B cell (primary cell): ENCODE results near the gene ZMAT5. TPM values are rescaled to one million over a fixed set of nuclear protein-coding genes. Genes with fewer than 3 reads are reported as not detected.

ENCODE experiments used
- ATAC-seq: fragments of 200-7000 bp; cut with Tn5 transposase; one replicate; pipeline ENCODE4 v1.10.0; 2021; ENCODE audit warnings: low read depth, mild to moderate bottlenecking, moderate number of reproducible peaks, moderate library complexity
- CTCF ChIA-PET: fragments of 350-600 bp; sonication (Branson Sonifier 250); formaldehyde crosslinking; loops from one replicate; lab custom pipeline; 2021; ENCODE audit warnings: antibody characterized with exemption, inconsistent platforms; lab: Charles Lee
- POLR2A ChIA-PET: fragments of 350-600 bp; sonication (Branson Sonifier 250); formaldehyde crosslinking; loops from one replicate; lab custom pipeline; 2021; ENCODE audit warnings: antibody characterized with exemption; lab: Charles Lee
- DNase-seq: peaks from one replicate; pipeline ENCODE4 v3.0.0; 2013
- H2AFZ ChIP-seq: 2 replicates; pipeline ENCODE4 v1.6.1; 2012; ENCODE audit warnings: mild to moderate bottlenecking, low read depth, low read length; ENCODE audit not compliant: insufficient read depth, poor library complexity, severe bottlenecking
- H3K27ac ChIP-seq, 2 donors: 1 replicate in 1 of 2; 2 replicates in 1 of 2; pipeline ENCODE4 v1.5.1; 2012 to 2013; ENCODE audit warnings: low read length in 2 of 2, mild to moderate bottlenecking in 2 of 2, moderate library complexity in 1 of 2
- H3K27me3 ChIP-seq, 4 experiments: fragments of 200-600 bp in 1 of 4; sonication (generic) in 1 of 4; replicated peaks in 1 of 4; 1 replicate in 2 of 4; 2 replicates in 2 of 4; pipeline versions ENCODE4 v1.6.1 to v1.7.0; 2013 to 2016; ENCODE audit warnings: low read length in 3 of 4, mild to moderate bottlenecking in 2 of 4, mixed read lengths in 1 of 4, moderate library complexity in 1 of 4; ENCODE audit not compliant: insufficient read depth in 4 of 4, control insufficient read depth in 3 of 4; ENCODE audit errors: control extremely low read depth in 1 of 4
- H3K36me3 ChIP-seq, 2 experiments: replicated peaks in 1 of 2; 1 replicate in 1 of 2; 2 replicates in 1 of 2; pipeline versions ENCODE4 v1.6.1 to v1.7.1; 2013; ENCODE audit warnings: low read length in 1 of 2; ENCODE audit not compliant: insufficient read depth in 2 of 2, control insufficient read depth in 1 of 2; ENCODE audit errors: control extremely low read depth in 1 of 2, extremely low read depth in 1 of 2
- H3K4me1 ChIP-seq, 2 donors: fragments of 200-600 bp in 1 of 2; sonication (generic) in 1 of 2; 1 replicate in 1 of 2; 2 replicates in 1 of 2; pipeline versions ENCODE4 v1.5.1 to v1.6.1; 2013 to 2017; ENCODE audit warnings: low read length in 2 of 2; ENCODE audit not compliant: control insufficient read depth in 2 of 2, insufficient read depth in 2 of 2
- H3K4me2 ChIP-seq: replicated peaks from 2 replicates; pipeline ENCODE3; 2012; ENCODE audit warnings: mild to moderate bottlenecking, low read depth, low read length; ENCODE audit not compliant: poor library complexity, severe bottlenecking
- H3K4me3 ChIP-seq, 5 experiments: fragments of 200-600 bp in 1 of 5; sonication (generic) in 1 of 5; 1 replicate in 3 of 5; 2 replicates in 2 of 5; pipeline versions ENCODE4 v1.5.1 to v1.7.0; 2011 to 2016; ENCODE audit warnings: low read length in 4 of 5, mild to moderate bottlenecking in 4 of 5, low read depth in 2 of 5, control low read depth in 1 of 5, moderate library complexity in 1 of 5; ENCODE audit not compliant: insufficient read depth in 1 of 5; ENCODE audit errors: control extremely low read depth in 1 of 5, extremely low read depth in 1 of 5
- H3K79me2 ChIP-seq: fragments of 200-600 bp; sonication (generic); one replicate; pipeline ENCODE4 v1.6.0; 2016; ENCODE audit warnings: low read length; ENCODE audit not compliant: control insufficient read depth, insufficient read depth
- H3K9ac ChIP-seq: fragments of 200-600 bp; sonication (generic); 2 replicates; pipeline ENCODE4 v1.6.1; 2017; ENCODE audit warnings: mild to moderate bottlenecking, low read length, moderate library complexity
- H3K9me3 ChIP-seq, 3 donors: one replicate each; pipeline versions ENCODE4 v1.6.1 to v1.7.1; 2013; ENCODE audit warnings: low read length in 2 of 3; ENCODE audit not compliant: control insufficient read depth in 2 of 3, insufficient read depth in 1 of 3; ENCODE audit errors: control extremely low read depth in 1 of 3
- H4K20me1 ChIP-seq: 2 replicates; pipeline ENCODE4 v1.6.0; 2012; ENCODE audit warnings: mild to moderate bottlenecking, low read length; ENCODE audit not compliant: insufficient read depth, control insufficient read depth, poor library complexity, severe bottlenecking
- H3K27ac Mint-ChIP-seq: one replicate; pipeline ENCODE4 v1.8.0; 2021; ENCODE audit warnings: mixed read lengths
- H3K27me3 Mint-ChIP-seq: one replicate; pipeline ENCODE4 v1.8.0; 2021; ENCODE audit warnings: mixed read lengths
- H3K4me1 Mint-ChIP-seq: one replicate; pipeline ENCODE4 v1.8.0; 2021; ENCODE audit warnings: mixed read lengths
- H3K4me3 Mint-ChIP-seq: one replicate; pipeline ENCODE4 v1.8.0; 2021; ENCODE audit warnings: mixed read lengths
- H3K9me3 Mint-ChIP-seq: one replicate; pipeline ENCODE4 v1.8.0; 2022; ENCODE audit warnings: mixed read lengths; ENCODE audit not compliant: insufficient read depth
- CTCF ChIP-seq: fragments of 200-600 bp; IDR thresholded peaks from one replicate; pipeline ENCODE4 v1.8.0; 2022; ENCODE audit warnings: antibody characterized with exemption, mild to moderate bottlenecking
- EZH2 ChIP-seq: IDR thresholded peaks from 2 replicates; pipeline ENCODE4 v1.6.1; 2012; ENCODE audit warnings: borderline replicate concordance, low read depth, mild to moderate bottlenecking, moderate library complexity, low read length; ENCODE audit not compliant: insufficient read depth, poor library complexity, severe bottlenecking
- WGBS: methylation state at CpG from one replicate; pipeline ENCODE4 v1.1.5; 2013; ENCODE audit warnings: missing lambda C conversion rate; ENCODE audit not compliant: insufficient coverage; 5-methylcytosine and 5-hydroxymethylcytosine counted together
- intact Hi-C: fragments of 100-400 bp; cut with micrococcal nuclease; formaldehyde crosslinking; loops from one replicate; pipeline ENCODE4 v1.10.0; 2022
- polyA plus RNA-seq: library from polyadenylated mRNA; depleted of rRNA; stranded (reverse); fragments of >200 nt; gene quantifications from 2 replicates; pipeline ENCODE4 v1.2.3, GENCODE V29; 2012
- total RNA-seq, 2 donors: library from RNA; stranded (reverse); fragments of 120-200 nt in 1 of 2; gene quantifications; 1 replicate in 1 of 2; 2 replicates in 1 of 2; pipeline versions ENCODE4 v1.2.3 to v1.2.4, GENCODE V29; 2013 to 2022

Gene ZMAT5
- total and polyA plus RNA-seq, 2 donors (not counting 1 experiment from before 2014, with no cell fraction given) = 17.8 to 26.3 TPM

- Mint-ChIP-seq H3K4me3 (no peak overlapping the region), H3K27ac (no peak overlapping the region), H3K27me3 (no peaks in the 10 kb centered on the region), H3K4me1 (peaks cover 36% of the 10 kb centered on the region), H3K9me3 (no peaks in the 10 kb centered on the region)
- DNase-seq = no peak
- peaks cover 37% of the 10 kb centered on the region for H3K79me2 ChIP-seq
- ChIA-PET POLR2A (no interaction called here), CTCF (no interaction called here)
- no peak overlapping the region for H3K9ac ChIP-seq
- no peak for ATAC-seq
- H3K4me2 ChIP-seq = no peak overlapping the region
- H3K4me3 ChIP-seq = no peak overlapping the region
- H3K27me3 ChIP-seq = no peaks in the 10 kb centered on the region
- no peak overlapping the region for H3K27ac ChIP-seq
- intact Hi-C loops = loop anchor here (5.0 to 10.0 kb wide), 4 partner anchors 383 to 885 kb away; partner anchors contain the start of genes AP1B1, EWSR1, RHBDD3 and ZNRF3
- no peaks in the 10 kb centered on the region for H4K20me1 ChIP-seq
- no peaks in the 10 kb centered on the region for H3K9me3 ChIP-seq
- H3K36me3 ChIP-seq = peaks cover 2 to 16% of the 10 kb centered on the region in 2 experiments
- no CpG with 5 or more reads among the region's 2 CpGs for WGBS
- no peak overlapping the region for H2AFZ ChIP-seq
- TF ChIP-seq EZH2 (no peak), CTCF (no peak)
- peaks cover 17 to 20% of the 10 kb centered on the region in 2 donors for H3K4me1 ChIP-seq
Measured at GRCh38 chr22:29769723-29770321, 3.0 kb upstream of the ZMAT5 start.

- ATAC-seq (no peak), DNase-seq (no peak)
- Mint-ChIP-seq H3K4me1 (peaks cover 36% of the 10 kb centered on the region), H3K4me3 (peak overlapping the region; percentile 99), H3K27me3 (no peaks in the 10 kb centered on the region), H3K9me3 (no peaks in the 10 kb centered on the region), H3K27ac (peak overlapping the region; percentile 95)
- Histone ChIP-seq H4K20me1 (no peaks in the 10 kb centered on the region), H3K27me3 (no peaks in the 10 kb centered on the region), H3K4me1 (peaks cover 17 to 20% of the 10 kb centered on the region in 2 donors), H3K4me3 (peak overlapping the region; percentile 73 to 99 (median 87)), H3K9ac (peak overlapping the region; percentile 77), H3K9me3 (no peaks in the 10 kb centered on the region), H3K27ac (peak overlapping the region in 1 of 2 donors; percentile 80), H2AFZ (peak overlapping the region; percentile 89), H3K4me2 (peak overlapping the region; percentile 92), H3K79me2 (peaks cover 43% of the 10 kb centered on the region), H3K36me3 (peaks cover 2 to 16% of the 10 kb centered on the region in 2 experiments)
- CTCF ChIA-PET = no interaction called here
- TF ChIP-seq CTCF = no peak
- TF ChIP-seq EZH2 = no peak
- POLR2A ChIA-PET = no interaction called here
- intact Hi-C loops = loop anchor here (5.0 to 10.0 kb wide), 4 partner anchors 381 to 883 kb away; partner anchors contain the start of genes AP1B1, EWSR1, RHBDD3 and ZNRF3
- 50% methylated on average over 3 of the region's 6 CpGs for WGBS
Measured at GRCh38 chr22:29768052-29768693, 1.4 kb upstream of the ZMAT5 start.
